DOHH2 (cell line): Measurements from ENCODE around the gene SYNE1.
"Not testable (repeated sequence)": the region's sequence is repeated elsewhere in the genome, so short reads cannot be mapped to it uniquely, and the experiment has no call there.

ENCODE experiments used
- H3F3A ChIP-seq: fragments of 200-600 bp; sonication (generic), shearing (Covaris generic); 2 replicates; pipeline ENCODE4 v1.6.0; 2016; ENCODE audit warnings: antibody characterized with exemption, mild to moderate bottlenecking; ENCODE audit not compliant: control insufficient read depth, insufficient read depth
- H3K27ac ChIP-seq: fragments of 200-600 bp; sonication (generic); 2 replicates; pipeline ENCODE4 v1.5.1; 2014; ENCODE audit warnings: low read depth, mild to moderate bottlenecking, low read length, moderate library complexity
- H3K27me3 ChIP-seq: fragments of 200-600 bp; sonication (generic); 2 replicates; pipeline ENCODE4 v1.6.1; 2014; ENCODE audit warnings: mild to moderate bottlenecking, low read length, mixed read lengths; ENCODE audit not compliant: control insufficient read depth
- H3K36me3 ChIP-seq: fragments of 200-600 bp; sonication (generic); 2 replicates; pipeline ENCODE4 v1.6.1; 2014; ENCODE audit warnings: mild to moderate bottlenecking, low read length, moderate library complexity, mixed read lengths; ENCODE audit not compliant: control insufficient read depth
- H3K4me1 ChIP-seq: fragments of 200-600 bp; sonication (generic); 2 replicates; pipeline ENCODE4 v1.6.1; 2014; ENCODE audit warnings: mild to moderate bottlenecking, low read length, mixed read lengths; ENCODE audit not compliant: control insufficient read depth
- H3K4me2 ChIP-seq: fragments of 200-600 bp; sonication (generic); 2 replicates; pipeline ENCODE4 v1.6.0; 2014; ENCODE audit warnings: mild to moderate bottlenecking, low read length, moderate library complexity
- H3K4me3 ChIP-seq: fragments of 200-600 bp; sonication (generic); 2 replicates; pipeline ENCODE4 v1.5.1; 2014; ENCODE audit warnings: mild to moderate bottlenecking, low read length, mixed read lengths
- H3K79me2 ChIP-seq: fragments of 200-600 bp; sonication (generic); 2 replicates; pipeline ENCODE4 v1.6.1; 2014; ENCODE audit warnings: mild to moderate bottlenecking, low read length, mixed read lengths; ENCODE audit not compliant: control insufficient read depth
- H3K9me2 ChIP-seq: fragments of 200-600 bp; sonication (generic); replicated peaks from 2 replicates; pipeline ENCODE4 v1.6.1; 2014; ENCODE audit warnings: mild to moderate bottlenecking, low read length, mixed read lengths; ENCODE audit not compliant: control insufficient read depth
- H3K9me3 ChIP-seq: fragments of 200-600 bp; sonication (generic); 2 replicates; pipeline ENCODE4 v1.6.1; 2014; ENCODE audit warnings: antibody characterized with exemption, low read length, mixed read lengths; ENCODE audit not compliant: control insufficient read depth, insufficient read depth
- H4K20me1 ChIP-seq: fragments of 200-600 bp; sonication (generic); 2 replicates; pipeline ENCODE4 v1.6.0; 2014; ENCODE audit warnings: low read depth, mild to moderate bottlenecking, antibody characterized with exemption, low read length, moderate library complexity; ENCODE audit not compliant: control insufficient read depth, insufficient read depth
- EZH2phosphoT487 ChIP-seq: fragments of 200-600 bp; sonication (generic); IDR thresholded peaks from 2 replicates; pipeline ENCODE4 v1.6.1; 2017; ENCODE audit warnings: borderline replicate concordance, mild to moderate bottlenecking, antibody characterized with exemption, low read length, moderate library complexity, mixed read lengths
- TF ChIP-seq, protein P1 (sequence below): fragments of 200-600 bp; sonication (generic); IDR thresholded peaks from one replicate; pipeline ENCODE4 v1.5.1; 2014; ENCODE audit warnings: antibody characterized with exemption, mild to moderate bottlenecking, low read depth, low read length; ENCODE audit not compliant: poor library complexity, severe bottlenecking

SYNE1 gene

DNA sequence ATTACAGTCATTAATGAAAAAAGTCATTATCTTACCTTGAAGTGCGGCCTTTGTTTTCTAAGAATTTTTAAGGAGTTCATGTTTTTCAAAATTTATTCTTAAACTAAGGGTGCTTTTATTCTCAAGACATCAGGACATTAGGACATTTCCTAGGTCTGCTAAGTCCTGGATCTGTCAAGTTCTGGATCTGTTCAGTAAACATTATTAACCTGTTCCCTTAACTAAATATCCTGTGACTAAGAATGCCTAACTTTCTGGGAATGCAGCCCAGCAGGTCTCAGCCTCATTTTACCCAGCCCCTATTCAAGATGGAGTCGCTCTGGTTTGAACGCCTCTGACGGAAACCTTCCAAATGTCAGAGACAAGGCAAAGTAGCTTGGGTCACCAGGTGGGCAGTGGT is 302.6 kb downstream of the SYNE1 start:
- Histone ChIP-seq H3K27me3 (peaks cover 2% of the 10 kb centered on the region; the same call in 1 of the 2 replicates), H3K4me2 (no peak overlapping the region), H3K9me2 (no peaks in the 10 kb centered on the region), H3K9me3 (no peaks in the 10 kb centered on the region), H3K4me1 (peaks cover 6% of the 10 kb centered on the region; the same call in 1 of the 2 replicates), H3K79me2 (no peaks in the 10 kb centered on the region), H3F3A (no peaks in the 10 kb centered on the region), H4K20me1 (no peaks in the 10 kb centered on the region), H3K4me3 (no peak overlapping the region), H3K27ac (no peak overlapping the region), H3K36me3 (no peaks in the 10 kb centered on the region)
- no peak for TF ChIP-seq EZH2phosphoT487
- TF ChIP-seq, protein P1, sequence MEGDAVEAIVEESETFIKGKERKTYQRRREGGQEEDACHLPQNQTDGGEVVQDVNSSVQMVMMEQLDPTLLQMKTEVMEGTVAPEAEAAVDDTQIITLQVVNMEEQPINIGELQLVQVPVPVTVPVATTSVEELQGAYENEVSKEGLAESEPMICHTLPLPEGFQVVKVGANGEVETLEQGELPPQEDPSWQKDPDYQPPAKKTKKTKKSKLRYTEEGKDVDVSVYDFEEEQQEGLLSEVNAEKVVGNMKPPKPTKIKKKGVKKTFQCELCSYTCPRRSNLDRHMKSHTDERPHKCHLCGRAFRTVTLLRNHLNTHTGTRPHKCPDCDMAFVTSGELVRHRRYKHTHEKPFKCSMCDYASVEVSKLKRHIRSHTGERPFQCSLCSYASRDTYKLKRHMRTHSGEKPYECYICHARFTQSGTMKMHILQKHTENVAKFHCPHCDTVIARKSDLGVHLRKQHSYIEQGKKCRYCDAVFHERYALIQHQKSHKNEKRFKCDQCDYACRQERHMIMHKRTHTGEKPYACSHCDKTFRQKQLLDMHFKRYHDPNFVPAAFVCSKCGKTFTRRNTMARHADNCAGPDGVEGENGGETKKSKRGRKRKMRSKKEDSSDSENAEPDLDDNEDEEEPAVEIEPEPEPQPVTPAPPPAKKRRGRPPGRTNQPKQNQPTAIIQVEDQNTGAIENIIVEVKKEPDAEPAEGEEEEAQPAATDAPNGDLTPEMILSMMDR = no peak

DNA sequence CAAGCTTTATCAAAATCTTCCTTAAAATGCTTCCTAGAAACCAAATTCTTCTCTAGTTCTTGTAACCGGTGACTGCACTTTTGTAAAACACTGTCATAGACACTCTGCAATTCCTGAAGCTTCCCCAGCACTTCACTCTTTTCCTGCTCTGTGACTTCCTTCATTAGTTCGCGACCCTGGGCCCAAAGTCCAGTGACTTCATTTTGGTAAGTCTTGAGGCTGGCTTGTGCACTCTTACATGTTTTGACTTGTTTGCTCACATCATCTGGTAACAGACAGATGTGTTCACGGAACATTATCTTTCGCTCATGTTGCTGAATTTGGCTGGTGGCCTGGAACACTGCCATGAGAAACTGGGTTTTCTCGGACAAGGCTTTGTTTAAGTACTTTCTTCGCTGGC is 306.2 kb downstream of the SYNE1 start:
- Histone ChIP-seq H3K36me3 (no peaks in the 10 kb centered on the region), H3K79me2 (no peaks in the 10 kb centered on the region), H3K27ac (no peak overlapping the region), H4K20me1 (no peaks in the 10 kb centered on the region), H3K9me2 (no peaks in the 10 kb centered on the region), H3K4me2 (no peak overlapping the region), H3K4me1 (no peaks in the 10 kb centered on the region), H3F3A (no peaks in the 10 kb centered on the region), H3K27me3 (no peaks in the 10 kb centered on the region), H3K9me3 (no peaks in the 10 kb centered on the region), H3K4me3 (no peak overlapping the region)
- TF ChIP-seq, protein P1 = no peak
- TF ChIP-seq EZH2phosphoT487 = no peak

DNA sequence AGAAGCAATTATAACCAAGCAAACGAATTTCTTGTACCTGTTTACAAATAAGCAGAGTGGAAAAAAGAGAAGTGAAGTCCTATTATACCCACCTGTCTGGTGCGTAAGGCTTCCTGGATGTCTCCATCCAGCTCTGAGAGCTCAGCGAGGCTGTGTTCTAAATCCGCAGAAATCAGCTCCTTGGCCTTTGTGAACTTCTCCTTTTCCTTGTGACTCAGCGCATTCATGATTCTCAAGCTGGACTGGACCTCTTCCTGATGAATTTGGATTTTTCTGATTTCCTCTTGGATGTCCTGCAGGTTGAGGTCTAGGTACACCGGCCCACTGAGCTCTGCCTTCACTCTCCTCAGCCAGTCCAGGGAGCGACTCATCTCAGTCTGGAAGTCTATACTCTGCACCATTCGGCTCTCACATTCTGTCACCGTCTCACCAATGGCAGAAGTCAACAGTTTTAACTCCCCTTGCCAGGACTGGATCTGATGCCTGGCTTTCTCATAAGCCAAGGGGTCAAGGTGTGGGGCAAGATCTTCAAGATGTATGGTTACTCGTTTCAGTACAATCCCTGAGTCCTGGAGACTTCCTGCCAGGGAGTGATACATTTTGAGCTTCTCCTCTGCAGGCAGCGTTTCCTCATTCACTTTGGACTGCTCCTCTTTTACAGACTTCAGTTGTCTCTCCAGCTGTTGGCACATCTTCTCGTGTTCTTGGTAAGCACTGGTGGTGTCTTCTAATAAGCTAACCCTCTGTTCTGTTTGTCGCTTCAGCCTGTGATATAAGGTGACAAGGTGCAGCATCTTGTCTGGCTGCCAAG is 307.3 kb downstream of the SYNE1 start:
- no peaks in the 10 kb centered on the region for H3K27me3 ChIP-seq
- H3K36me3 ChIP-seq = no peaks in the 10 kb centered on the region
- no peak overlapping the region for H3K27ac ChIP-seq
- no peaks in the 10 kb centered on the region for H4K20me1 ChIP-seq
- no peaks in the 10 kb centered on the region for H3K4me1 ChIP-seq
- H3F3A ChIP-seq = no peaks in the 10 kb centered on the region
- H3K4me3 ChIP-seq = no peak overlapping the region
- no peak overlapping the region for H3K4me2 ChIP-seq
- TF ChIP-seq, protein P1 = no peak
- no peak for TF ChIP-seq EZH2phosphoT487
- H3K9me2 ChIP-seq = no peaks in the 10 kb centered on the region
- no peaks in the 10 kb centered on the region for H3K9me3 ChIP-seq
- no peaks in the 10 kb centered on the region for H3K79me2 ChIP-seq

DNA sequence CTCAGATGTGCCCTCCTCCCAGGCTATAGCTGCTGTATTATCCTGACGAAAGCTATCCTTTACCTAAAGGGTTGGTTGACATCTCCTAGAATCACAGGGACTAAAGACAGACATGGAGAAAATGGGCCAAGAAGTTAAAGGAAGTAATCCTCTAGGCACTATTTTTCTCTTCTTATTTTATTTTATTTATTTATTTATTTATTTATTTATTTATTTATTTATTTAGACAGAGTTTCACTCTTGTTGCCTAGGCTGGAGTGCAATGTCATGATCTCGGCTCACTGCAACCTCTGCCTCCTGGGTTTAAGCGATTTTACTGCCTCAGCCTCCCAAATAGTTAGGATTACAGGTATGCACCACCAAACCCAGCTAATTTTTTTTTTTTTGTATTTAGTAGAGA is 309.0 kb downstream of the SYNE1 start:
- not testable (repeated sequence) for H3K9me2 ChIP-seq, H3K4me2 ChIP-seq, H3K27me3 ChIP-seq, H3K36me3 ChIP-seq, H3K9me3 ChIP-seq, H3K79me2 ChIP-seq, H4K20me1 ChIP-seq, H3F3A ChIP-seq, H3K4me1 ChIP-seq, H3K27ac ChIP-seq, H3K4me3 ChIP-seq
